Stimulated activated CD4-positive, alpha-beta T cell treated with anti-CD3 and anti-CD28 coated beads, TNF-alpha, amount 100 ng/mL, for 1 hour (primary cell): ENCODE measurements around the gene DDAH1.

Experiments used
- DNase-seq, 3 donors: peaks; one replicate each; pipeline ENCODE4 v3.0.0-alpha.2; 2020; ENCODE audit warnings: low read depth in 3 of 3, low spot score in 1 of 3

The DDAH1 gene

DNA sequence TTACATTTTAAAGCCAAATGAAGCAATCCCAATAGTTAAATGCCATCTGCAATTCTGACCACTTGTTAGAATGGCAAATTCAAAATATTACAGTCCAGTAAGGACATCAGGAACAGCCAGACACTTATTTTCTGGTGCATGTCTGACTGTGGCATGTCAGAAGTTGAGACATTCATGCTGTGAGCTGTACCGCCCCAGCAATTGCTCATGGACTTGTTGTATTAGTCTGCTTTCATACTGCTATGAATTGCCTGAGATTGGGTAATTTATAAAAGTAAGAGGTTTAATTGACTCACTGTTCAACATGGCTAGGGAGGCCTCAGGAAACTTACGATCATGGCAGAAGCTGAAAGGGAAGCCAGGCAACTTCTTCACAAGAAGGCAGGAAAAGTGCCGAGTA lies 19.1 kb downstream of the DDAH1 start:
- DNase-seq = no peak

DNA sequence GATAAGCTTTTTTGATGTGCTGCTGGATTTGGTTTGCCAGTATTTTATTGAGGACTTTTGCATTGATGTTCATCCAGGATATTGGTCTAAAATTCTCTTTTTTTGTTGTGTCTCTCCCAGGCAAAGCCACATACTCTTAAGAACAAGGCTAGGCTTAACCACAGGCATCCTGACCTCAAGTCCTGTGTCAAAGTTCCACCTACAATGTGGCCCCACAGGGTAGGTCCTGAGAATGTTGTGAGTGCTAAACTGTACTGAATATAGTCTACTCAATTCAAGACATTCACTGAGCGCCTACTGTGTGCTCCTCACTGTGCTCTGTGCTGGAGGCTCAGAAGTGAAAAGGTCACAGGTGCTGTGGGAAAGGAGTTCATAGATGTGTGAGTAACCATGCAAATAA lies 20.6 kb downstream of the DDAH1 start:
- DNase-seq = no peak

DNA sequence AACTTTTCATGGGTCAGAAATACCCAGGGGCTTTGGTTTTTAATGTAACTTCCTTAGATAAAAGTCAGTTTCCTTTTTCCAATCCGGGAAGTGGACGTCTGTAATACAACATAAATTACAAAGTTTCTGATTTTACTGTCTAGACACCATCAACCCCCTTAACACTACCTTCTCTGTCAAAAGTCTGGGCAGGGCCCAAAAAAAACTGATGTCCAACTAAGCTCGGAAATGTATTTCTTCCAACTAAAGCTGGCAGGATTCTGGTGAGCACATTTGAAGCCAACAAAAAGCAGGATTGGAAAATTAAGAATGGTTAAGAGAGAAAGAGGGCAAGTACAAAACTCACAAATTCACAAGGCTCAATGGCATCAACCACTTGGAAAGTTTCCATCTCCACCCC lies 24.3 kb downstream of the DDAH1 start:
- DNase-seq = no peak

DNA sequence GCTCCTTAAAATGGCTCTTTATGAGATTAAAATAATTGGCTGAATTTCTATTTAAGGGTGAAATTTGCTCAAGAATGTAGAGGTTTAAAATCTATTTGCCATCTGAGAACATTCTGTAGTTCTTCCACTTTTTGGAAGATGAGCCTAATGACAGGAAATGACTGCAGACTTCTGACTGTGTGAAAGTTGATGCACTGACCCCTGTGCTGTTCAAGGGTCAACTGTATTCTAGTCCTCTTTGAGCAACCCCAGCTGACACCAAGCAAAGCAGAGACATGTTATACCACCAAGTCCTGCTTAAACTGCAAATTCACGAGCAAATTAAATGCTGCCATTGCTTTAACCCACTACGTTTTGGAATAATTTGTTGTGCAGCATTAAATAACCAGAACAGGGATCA lies 26.6 kb downstream of the DDAH1 start:
- DNase-seq = no peak

DNA sequence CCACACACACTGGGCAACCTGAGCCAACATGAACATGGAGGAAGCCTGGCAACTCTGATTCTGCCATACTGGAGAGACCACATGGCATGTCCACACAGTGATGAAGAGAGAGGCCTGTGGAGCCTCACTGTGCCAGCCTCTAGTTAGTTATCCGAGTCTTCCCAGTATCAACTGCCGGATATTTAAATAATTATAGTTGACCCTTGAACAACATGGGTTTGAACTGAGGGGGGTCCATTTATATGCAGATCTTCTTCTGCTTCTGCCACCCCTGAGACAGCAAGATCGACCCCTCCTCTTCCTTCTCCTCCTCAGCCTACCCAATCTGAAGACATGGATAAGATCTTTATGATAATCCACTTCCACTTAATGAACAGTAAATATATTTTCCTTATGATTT lies 27.8 kb downstream of the DDAH1 start:
- DNase-seq = no peak

DNA sequence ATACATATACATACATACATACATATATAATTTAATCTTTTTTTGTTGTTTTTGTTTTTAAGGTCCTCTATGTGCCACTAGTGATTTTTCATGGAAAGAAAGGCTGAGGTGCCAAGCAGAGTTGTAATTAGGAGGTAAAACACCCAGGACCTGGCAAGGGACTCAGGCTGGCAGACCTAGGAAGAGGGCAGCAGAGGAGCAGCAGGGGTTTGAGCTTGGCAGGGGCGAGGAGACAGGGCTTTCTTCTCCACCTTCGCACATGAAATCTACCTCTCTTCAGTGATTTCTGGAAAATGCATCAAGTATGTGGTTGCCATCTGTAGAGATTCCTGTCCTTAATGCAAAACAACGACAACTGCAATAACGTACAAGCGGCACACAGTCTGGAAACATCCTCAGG lies 31.9 kb downstream of the DDAH1 start:
- no peak for DNase-seq

DNA sequence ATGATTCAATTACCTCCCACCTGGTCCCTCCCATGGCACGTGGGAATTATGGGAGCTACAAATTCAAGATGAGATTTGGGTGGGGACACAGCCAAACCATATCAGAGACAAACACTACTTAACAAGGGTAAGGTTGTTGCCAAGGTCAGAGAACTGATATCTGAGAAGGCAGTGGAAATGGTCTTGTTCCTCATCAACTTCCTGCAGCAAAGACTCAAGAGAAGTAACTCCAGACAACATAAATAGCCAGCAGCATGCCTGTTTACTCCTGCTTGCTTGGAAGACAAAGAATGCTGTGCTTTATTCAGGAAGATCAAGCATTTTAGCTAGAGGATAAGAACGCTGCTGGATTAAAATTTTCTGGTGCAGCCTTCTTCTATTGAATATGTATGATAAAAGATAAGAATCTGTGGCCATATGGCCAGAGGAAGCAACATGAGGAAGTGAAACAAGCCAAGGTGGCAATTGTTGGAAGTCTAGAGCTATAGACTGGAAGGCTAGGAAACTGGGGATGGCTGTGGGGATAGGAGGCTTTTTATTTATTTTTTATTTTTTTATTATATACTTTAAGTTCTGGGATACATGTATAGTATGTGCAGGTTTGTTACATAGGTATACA lies 36.4 kb downstream of the DDAH1 start:
- no peak for DNase-seq

DNA sequence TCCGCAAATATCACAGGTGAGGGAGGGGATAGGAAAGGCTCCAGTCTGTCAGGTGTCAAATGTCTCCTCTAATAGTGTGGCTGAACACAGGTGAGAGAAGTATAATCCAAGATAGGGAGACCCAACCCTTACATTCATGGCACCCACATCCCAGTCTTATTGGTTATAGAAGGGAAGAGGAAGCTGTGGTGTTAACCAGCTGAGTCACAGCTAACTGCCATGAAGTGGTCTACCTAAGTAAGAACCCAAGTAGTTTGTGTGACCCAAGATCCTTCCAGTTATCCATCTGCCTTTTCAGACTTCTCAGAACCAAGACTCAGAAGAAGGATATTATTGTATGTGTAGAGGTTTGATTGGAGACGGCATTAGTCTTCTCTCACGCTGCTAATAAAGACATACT lies 37.1 kb downstream of the DDAH1 start:
- DNase-seq = no peak

DNA sequence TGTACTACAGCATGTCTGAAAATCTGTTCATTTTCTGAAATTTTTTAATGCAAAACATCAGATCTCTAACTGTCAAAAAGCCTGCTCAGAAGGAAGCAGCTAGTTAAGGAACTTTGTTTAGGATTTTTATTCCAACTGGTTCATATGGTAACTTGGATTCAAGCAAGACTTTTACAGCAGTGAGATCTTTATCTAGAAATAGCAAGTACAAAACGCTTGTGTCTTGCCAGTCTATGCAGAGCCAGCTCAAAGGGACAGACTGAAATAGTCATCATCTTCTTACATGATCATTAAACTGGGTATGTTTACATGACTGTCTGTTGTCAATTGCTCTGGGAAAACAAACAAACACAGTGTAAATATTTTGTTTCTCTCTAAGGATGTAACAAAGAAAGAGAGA lies 37.6 kb downstream of the DDAH1 start:
- no peak for DNase-seq

DNA sequence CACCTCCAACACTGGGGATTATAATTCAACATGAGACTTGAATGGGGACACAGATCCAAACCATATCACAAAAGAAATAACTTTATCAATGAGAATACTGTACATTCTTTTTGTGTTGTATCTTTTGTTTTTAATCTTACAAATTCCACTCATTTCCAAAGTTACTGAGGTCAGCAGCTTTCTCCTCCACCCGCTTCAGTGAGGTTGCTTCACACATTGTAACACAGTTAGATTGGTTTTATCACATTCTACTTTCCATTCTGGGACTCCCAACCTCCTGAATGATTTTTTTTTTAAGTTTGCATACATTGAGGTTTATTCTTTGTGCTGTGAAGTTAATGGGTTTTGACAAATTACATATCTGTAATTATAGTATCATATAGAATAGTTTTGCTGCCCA lies 43.8 kb downstream of the DDAH1 start:
- DNase-seq = no peak

DNA sequence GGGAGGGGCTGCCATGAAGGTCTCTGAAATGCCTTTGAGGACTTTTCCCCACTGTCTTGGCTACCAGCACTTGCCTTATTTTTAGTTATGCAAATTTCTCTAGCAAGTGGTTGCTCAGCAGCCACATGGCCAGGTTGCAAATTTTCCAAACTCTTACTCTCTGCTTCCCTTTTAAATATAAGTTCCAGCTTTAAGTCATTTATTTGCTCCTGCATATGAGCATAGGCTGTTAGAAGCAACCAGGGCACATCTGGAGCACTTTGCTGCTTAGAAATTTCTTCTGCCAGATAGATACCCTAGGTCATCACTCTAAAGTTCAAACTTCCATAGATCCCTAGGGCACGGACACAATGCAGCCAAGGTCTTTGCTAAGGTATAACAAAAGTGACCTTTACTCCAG lies 44.8 kb downstream of the DDAH1 start:
- DNase-seq = no peak

DNA sequence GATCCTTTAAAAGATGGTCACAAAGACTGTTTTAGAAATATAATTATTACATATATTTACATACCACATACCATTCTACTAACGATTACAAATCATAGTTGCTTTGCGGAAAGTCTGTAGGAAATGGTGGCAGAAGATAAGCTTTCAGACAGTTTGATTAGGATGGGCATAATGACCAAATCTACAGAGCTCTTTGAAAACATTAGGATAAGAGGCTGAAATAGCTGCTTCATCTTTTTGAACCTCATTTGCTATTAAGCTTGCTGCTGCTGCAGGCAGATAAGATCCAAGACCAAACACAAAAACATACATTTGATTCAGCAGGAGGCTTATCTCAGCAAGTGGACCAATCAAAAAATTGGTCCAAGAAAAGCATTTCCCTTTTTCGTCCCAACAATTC lies 47.1 kb downstream of the DDAH1 start:
- no peak for DNase-seq

DNA sequence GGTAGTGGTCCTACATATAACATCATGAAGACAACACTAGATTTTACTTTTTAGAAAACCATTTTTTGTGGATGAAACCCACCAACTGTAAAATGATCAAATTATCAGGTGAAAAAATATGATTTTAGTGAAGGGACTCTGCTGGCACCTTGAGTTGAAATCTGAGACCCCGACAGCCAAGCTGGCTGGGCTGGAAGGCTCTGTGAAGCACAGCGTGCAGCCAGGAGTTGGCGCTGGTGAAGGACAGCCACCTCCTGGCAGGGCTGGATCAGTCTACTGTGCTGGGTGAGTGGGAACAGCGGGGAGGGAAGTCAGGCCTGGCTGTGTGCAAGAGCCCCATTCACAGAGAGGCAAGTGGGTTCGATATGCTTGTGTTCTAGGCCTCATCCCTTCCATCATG lies 47.9 kb downstream of the DDAH1 start:
- DNase-seq = no peak

DNA sequence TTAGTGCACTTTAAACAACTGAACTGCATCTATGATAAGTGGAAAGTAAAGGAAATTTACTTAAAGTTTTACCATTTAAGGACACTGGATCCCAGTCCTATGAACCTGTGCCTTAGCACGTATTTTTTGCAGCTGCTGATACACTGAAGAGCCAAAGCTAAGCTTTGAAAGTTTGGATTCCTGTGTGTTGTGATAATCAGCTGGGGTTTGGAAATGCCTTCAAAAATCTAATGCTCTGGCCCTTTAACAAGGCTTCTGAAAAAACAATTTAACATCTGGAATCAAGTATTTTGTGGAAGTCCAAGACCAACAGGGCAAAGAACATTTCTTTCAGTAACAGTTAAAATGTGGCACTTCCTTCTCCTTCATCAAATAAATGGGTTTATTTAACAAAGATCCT lies 51.8 kb downstream of the DDAH1 start:
- DNase-seq = no peak

DNA sequence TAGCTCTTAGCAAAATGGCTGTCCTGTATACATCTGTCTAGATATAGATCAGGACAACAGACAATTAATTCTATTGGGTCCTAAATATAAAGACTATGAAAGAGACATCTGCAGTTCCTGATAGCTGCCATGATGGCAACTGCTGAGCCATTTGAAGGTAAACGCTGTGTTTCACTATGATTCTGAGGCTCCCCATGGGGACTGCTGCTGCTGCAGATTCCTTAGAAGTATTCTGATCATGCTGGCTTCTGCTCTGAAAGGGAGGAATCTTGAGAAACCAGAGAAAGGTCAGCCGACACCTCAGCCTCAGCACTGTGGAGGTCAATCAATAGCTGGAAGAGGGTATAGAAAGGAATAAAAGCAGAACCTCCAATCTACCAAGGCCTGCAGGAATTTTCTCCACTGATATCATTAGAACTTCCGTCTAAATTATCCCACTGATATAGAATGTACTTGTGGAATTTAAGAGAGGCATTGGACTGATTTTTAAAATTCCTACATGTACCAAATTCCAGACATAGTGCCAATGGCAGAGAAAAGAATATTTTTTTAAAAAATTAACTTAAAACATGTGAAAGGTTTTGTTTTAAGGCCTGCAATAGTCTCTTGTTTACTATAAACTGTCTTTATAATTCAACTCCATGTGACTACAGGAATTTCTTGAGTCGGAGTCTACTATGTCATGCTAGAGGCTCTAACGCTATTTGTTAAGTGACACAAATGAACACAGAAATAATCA lies 53.2 kb downstream of the DDAH1 start:
- DNase-seq = no peak

DNA sequence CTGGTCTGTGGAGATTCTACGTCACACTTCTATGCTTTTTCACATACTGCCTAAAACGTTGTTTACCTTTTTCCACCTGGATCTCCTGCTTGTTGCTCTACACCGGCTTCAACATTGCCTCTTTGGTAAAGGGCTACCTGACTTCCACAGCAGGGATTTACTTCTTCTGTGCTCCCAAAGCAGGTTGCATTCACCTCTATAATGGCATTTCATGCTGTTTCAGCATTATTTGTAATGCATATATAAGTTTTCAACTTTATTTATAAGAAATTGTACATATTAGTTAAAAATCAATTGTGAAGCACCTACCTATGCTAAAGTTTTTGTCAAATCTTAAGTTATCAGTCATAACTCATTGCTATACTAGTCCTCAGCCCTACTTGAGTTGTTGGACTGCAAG lies 55.4 kb downstream of the DDAH1 start:
- DNase-seq = no peak

DNA sequence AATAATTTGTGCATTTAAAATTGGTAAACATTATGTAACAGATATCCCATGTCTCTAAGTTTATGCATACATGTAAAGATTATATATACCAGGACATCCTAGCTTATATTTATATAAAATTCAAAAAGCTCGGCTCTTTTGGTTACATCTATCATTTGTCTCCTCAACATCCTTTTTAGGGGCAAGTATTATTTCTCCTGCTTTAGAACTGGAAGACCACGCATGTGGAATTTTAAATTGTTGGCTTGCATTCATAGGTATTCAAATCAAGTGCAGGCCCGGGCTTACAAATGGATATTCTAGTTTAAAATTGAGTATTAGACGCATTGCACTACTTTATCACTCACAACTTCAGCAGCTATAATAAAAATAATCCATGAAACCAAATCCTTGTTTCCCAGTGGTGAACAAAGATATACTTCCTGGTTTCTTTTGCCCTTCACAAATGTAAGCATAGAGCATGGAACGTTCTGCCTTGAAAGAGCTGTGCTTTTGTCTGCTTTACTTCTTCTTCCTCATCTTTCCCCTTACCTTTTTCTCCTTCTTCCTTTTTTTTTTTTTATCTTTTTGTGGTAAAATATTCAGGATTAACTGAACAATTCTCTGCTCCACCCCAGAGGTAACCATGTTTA lies 57.1 kb downstream of the DDAH1 start:
- DNase-seq = no peak

DNA sequence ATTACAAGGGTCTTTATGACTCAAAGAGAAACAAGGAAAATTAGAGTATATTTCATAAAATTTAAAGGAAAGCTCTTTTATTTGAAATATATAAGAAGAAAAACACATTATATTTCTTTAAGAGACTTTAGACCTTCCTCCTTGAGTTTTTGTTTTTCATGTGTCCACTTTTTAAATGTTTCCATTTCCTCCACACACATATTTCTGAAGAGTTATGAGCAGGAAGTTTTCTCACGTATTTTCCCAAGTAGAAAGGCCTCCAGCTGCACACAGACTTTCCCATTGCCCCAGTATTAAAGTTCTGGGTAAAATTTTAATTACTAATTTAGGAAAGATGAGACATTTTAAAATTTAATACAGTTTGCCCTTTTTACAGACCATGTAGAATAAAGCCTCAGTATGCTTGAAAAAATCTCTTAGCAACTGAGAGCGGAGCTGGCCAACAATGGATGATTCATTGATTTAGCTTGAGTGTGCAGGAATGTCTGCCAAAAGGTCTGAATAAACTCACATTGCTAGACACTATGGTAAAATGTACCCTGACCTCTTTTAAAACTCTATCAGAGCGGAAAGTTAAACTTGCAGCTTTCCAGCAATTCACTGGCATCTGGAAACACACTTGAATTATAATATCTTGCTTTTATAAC lies 57.9 kb downstream of the DDAH1 start:
- DNase-seq = no peak

DNA sequence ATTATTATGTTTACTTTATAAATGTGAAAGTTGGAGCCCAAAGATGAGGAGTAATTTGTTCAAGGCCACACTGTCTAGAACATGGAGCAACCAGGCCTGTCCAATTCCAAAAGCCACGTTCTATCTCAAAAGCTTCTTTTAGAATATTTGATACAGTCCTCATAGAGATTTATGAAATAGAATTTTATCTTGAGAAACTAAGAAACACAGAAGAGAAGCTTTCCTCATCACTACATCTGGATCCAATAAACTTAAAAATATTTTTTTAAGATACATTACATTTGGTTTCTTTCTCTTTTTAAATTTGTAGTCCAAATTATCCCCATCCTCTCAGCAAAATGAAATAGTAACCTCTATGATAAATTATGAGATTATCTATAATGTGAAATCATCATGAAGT lies 58.9 kb downstream of the DDAH1 start:
- no peak for DNase-seq

DNA sequence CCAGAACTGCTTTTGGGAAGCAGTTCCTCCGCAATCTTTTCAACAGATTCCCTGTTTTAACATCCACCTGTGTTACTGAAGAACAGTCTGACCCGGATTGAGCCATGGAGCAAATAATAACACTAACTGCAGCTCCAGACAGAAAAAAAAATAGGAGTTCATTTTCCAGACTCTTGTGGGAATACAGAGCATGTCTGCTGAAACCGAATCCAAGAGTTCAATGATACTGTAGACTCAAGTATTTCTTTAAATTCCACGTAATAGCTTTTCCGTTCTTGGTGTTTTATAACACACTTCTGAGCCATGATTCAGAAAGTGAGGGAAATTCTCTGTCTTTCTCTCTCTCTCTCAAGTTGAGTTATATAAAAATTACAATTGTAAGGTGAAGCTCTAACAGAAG lies 60.6 kb downstream of the DDAH1 start:
- DNase-seq = no peak

DNA sequence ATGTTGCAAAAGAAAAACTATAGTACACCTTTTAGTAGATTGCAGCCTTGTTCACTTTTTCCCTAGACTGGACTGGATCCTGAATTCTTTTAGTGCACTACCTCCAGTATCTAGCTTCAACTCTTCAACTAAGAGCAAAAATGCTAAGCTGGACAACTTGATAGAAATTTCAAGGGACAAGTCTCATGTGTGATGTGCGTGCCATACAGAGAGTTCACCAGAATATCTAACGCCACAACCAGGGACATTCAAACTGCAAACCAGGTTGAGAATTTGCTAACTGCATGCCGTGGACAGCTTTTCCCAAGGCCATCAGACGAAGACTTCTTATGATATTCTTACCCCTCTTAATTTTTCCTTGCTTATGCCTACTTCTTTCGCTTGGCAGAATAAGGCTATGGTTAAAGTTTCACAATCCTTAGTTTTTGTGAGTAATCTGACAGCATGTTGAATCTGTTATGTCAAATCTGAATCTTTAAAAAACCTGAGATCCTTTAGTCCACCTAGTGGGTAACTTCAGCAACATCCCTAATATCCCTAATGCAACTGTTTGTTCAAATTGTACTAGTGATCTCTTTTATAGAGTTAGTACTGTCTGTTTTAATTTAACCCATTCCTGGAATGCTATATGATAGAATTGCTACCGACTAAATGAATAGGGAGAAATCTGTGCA lies 66.4 kb downstream of the DDAH1 start:
- DNase-seq = no peak
